ENCODE measurements around the gene TRH.
"Not testable (repeated sequence)": the region's sequence is repeated elsewhere in the genome, so short reads cannot be mapped to it uniquely, and the experiment has no call there.

GRCh38 chr3:130012108-130012507 is 37.6 kb downstream of the TRH start:
- not testable (repeated sequence) for TF ChIP-seq CTCF (conservative IDR thresholded peaks at IDR 0.05; ENCODE audit: low read depth, low read length); SMC3 (IDR thresholded peaks at IDR 0.05; ENCODE audit: low read depth, low read length); RFX5 (IDR thresholded peaks at IDR 0.05; ENCODE audit: low read depth, low read length)
